ENCODE data around the gene GRAMD1A. TPM values are rescaled to one million over a fixed set of nuclear protein-coding genes. Genes with fewer than 3 reads are reported as not detected.
"Not testable (repeated sequence)": the region's sequence is repeated elsewhere in the genome, so short reads cannot be mapped to it uniquely, and the experiment has no call there.

GRAMD1A gene
- total RNA-seq, 8 experiments from 2014 or later, result 2.7 to 93.1 (median 44.5) TPM

DNA sequence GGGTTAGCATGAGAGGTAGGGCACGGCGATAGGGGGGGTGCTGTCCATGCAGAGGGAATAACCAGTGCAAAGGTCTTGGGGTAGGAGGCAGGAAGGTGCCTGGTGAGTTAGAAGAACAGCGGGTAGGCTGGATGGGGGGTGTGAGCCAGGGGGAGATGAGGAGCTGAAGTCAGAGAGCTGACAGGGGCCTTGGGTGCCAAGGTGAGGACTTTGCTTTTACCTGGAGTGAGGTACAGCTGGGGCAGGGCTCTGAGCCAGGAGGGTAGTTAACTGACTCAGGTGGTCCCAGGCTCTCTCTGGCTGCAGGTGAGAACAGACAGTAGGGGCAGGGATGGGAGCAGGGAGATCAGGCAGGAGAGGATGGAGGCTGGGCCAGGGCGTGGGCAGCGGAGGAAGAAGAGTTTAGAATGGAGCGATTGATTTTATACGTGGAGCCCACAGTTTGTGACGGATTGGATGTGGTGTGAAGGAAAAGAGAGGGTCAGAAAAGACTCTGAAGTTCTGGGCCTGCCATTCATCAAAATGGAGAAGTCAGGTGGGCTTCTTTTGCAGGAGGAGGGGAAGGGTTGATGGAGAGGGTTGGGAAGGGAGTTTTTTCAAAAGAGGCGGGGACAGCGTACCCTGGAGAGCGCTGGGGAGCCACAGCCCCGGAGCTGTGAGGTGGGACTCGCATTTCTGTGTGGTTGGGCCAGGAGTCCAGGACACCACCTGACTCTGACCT, 1.2 kb upstream of the GRAMD1A start:
- peak overlapping the region in 1 of 2 donors; percentile 92 for H3K27ac ChIP-seq
- 0 to 80% (median 48%) methylated on average over 1 to 6 of the region's 13 CpGs; no CpG with 5 or more reads in 6 of the 10 experiments for WGBS, 10 experiments
- ATAC-seq (replicated peaks in 6 of 8), result peak in 6 of 8 experiments; percentile 1 to 45 (median 30)
- H3K4me3 ChIP-seq, result peak overlapping the region; percentile 71 to 80 (median 77)
- in situ Hi-C loops (cut with MboI; ENCODE audit: low pct_unique_long_range_greater_than_20kb in 2 of 9, low sequenced_read_pairs in 9 of 9, unreplicated experiment in 9 of 9), result no loop called here
- H3K4me1 ChIP-seq (replicated peaks in 1 of 2), result peaks cover 15 to 21% of the 10 kb centered on the region in 2 donors

DNA sequence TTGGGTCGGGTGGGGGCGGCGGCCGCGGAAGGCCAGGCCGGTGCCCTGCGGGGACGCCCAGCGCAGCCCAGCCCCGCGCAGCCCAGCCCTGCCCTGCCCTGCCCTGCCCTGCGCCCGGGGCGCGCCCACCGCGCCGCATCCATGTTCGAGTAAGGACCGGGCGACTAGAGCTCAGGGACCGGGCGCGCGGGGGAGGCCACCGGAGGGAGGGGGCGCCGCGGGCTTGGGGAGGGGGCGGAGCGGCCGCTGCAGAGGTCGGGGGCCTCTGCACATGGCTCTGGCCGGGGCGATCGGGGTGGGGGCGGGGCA, 169 bp downstream of the GRAMD1A start:
- no CpG with 5 or more reads among the region's 37 CpGs for WGBS, 10 experiments
- peak overlapping the region; percentile 79 to 92 for H3K27ac ChIP-seq
- ATAC-seq (replicated peaks in 6 of 8), result peak in 6 of 8 experiments; percentile 66 to 83 (median 78)
- H3K4me1 ChIP-seq (replicated peaks in 1 of 2), result peaks cover 15 to 21% of the 10 kb centered on the region in 2 donors
- H3K4me3 ChIP-seq, result peak overlapping the region; percentile 71 to 80 (median 77)
- in situ Hi-C loops (cut with MboI; ENCODE audit: low pct_unique_long_range_greater_than_20kb in 2 of 9, low sequenced_read_pairs in 9 of 9, unreplicated experiment in 9 of 9), result no loop called here

DNA sequence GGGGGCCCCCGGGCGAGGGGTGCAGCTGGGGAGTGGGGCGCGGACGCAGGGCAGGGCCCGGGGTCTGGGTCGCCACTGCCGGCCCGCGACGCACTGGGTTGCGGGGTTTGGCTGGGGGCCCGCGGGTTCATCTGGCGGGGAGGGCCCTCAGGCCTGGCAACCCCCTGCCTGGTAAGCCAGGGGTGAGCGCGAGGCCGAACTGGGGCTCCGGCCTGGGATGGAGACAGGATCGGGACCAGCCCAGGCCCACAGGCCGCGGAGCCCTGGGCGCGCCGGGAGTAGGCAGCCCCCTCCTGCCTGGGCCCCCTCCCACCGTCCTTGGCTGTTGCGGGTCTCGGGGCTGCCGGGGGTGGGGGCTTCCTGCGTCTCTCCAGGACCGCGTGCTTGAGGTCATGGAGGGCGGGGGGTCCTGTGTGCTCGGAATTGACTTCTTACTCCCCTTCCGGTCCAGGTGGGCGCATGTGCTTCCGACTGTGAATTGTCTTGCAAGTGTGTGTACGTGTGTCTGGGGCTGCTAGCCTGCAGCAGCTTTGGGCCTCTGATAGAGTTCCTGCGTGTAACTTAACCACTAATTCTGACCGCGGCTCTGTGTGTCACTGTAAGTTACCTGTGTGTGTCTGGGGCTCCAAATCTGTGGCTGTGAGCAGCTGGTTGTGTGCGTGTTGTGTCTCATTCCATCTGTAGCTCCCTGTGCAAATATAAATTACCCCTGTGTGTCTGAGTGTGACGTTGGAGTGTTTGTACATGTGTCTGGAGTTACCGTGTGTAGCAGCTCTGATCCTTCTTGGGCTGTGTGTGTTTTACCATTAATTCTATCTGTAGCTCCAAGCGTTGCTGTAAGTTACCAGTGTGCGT, 751 bp downstream of the GRAMD1A start:
- in situ Hi-C loops (cut with MboI; ENCODE audit: low pct_unique_long_range_greater_than_20kb in 2 of 9, low sequenced_read_pairs in 9 of 9, unreplicated experiment in 9 of 9), result no loop called here
- ATAC-seq (replicated peaks in 6 of 8), result peak; percentile 3 to 36 (median 21)
- H3K27ac ChIP-seq, result peak overlapping the region; percentile 79 to 92
- peak overlapping the region; percentile 71 to 80 (median 77) for H3K4me3 ChIP-seq
- 0 to 10% (median 5%) methylated on average over 2 to 8 of the region's 46 CpGs; no CpG with 5 or more reads in 5 of the 10 experiments for WGBS, 10 experiments
- peaks cover 15 to 21% of the 10 kb centered on the region in 2 donors for H3K4me1 ChIP-seq (replicated peaks in 1 of 2)

DNA sequence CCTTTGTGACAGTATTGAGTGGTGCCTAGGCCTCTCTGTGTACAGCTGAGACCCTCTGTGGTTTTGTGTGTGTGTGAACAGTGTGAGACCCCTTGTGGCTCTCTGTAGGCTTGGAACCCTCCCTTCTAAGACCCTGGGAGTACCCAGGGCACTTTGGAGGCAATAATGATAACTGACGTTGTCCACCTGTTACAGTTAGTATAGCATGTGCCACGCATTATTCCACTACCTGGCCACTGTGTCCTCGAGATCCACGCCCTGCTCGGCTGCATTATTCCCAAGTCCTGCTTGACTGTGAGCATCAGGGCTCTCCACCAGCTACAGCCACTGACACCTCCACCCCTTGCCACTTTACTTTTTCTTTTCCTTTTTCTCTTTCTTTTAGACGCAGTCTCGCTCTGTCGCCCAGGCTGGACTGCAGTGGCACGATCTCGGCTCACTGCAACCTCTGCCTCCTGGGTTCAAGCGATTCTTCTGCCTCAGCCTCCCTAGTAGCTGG, 2.0 kb downstream of the GRAMD1A start:
- H3K27ac ChIP-seq, result no peak overlapping the region
- WGBS, 10 experiments, result 76 to 98% (median 88%) methylated on average over 3 to 10 of the region's 11 CpGs; no CpG with 5 or more reads in 6 of the 10 experiments
- H3K4me3 ChIP-seq, result no peak overlapping the region
- no peak for ATAC-seq (replicated peaks in 6 of 8)
- H3K4me1 ChIP-seq (replicated peaks in 1 of 2), result peaks cover 15 to 21% of the 10 kb centered on the region in 2 donors
- in situ Hi-C loops (cut with MboI; ENCODE audit: low pct_unique_long_range_greater_than_20kb in 2 of 9, low sequenced_read_pairs in 9 of 9, unreplicated experiment in 9 of 9), result no loop called here

DNA sequence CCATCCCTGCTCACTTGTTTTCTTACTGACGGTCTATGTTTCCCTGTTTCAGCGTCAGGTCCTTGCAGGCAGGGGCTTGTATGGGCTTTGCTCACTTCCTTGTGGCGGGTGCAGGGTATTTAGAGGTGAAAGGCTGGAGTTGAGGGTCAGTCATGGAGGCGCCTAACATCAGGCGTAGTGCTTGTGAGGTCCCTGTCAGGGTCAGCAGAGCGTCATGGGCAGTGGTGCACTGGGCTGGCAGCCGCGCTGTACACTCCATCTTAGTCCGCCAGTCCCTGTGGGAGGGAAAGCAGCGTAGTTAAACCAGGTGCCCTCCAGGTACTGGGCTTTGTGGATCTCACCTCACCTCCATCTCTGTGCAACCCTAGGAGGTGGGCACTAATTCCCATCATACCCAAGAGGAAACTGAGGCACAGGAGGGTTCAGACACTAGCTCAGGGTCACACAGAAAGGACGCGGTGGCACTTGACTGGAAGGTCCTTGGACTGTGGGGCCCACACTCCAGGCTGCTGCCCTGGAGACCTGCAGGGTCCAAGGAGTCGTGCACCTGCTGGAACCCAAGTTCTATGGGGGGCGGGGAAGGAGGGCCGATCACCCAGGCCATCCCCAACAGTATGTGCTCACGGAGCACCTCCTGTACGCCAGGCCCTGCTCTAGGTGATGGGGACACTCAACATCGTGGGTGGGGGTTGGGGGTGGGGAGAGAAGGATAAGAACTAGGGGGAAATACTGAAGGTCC, 4.6 kb downstream of the GRAMD1A start:
- WGBS, 10 experiments, result 86 to 100% (median 100%) methylated on average over 1 to 6 of the region's 18 CpGs; no CpG with 5 or more reads in 5 of the 10 experiments
- Histone ChIP-seq H3K4me3 (no peak overlapping the region), H3K27ac (no peak overlapping the region), H3K4me1 (replicated peaks in 1 of 2) (peaks cover 8 to 16% of the 10 kb centered on the region in 2 donors)
- ATAC-seq (replicated peaks in 6 of 8), result no peak
- in situ Hi-C loops (cut with MboI; ENCODE audit: low pct_unique_long_range_greater_than_20kb in 2 of 9, low sequenced_read_pairs in 9 of 9, unreplicated experiment in 9 of 9), result no loop called here

- in situ Hi-C loops (cut with MboI; ENCODE audit: low pct_unique_long_range_greater_than_20kb in 2 of 9, low sequenced_read_pairs in 9 of 9, unreplicated experiment in 9 of 9), result no loop called here
- no peak for ATAC-seq (replicated peaks in 6 of 8)
- no peak overlapping the region for H3K27ac ChIP-seq
- WGBS, 10 experiments, result 61 to 100% (median 93%) methylated on average over 1 to 3 of the region's 11 CpGs; no CpG with 5 or more reads in 3 of the 10 experiments
- H3K4me1 ChIP-seq (replicated peaks in 1 of 2), result peaks cover 8 to 16% of the 10 kb centered on the region in 2 donors
- H3K4me3 ChIP-seq, result no peak overlapping the region
Measured at GRCh38 chr19:35005256-35005977, 5.3 kb downstream of the GRAMD1A start.

DNA sequence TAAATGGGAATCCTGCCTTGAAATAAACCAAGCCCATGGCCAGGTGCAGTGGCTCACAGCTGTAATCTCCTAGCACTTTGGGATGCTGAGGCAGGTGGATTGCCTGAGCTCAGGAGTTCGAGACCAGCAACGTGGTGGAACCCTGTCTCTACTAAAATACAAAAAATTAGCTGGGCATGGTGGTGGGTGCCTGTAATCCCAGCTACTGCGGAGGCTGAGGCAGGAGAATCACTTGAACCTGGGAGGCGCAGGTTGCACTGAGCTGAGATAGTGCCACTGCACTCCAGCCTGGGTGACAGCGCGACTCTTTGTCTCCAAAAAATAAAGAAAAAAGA, 5.9 kb downstream of the GRAMD1A start:
- in situ Hi-C loops (cut with MboI; ENCODE audit: low pct_unique_long_range_greater_than_20kb in 2 of 9, low sequenced_read_pairs in 9 of 9, unreplicated experiment in 9 of 9); ATAC-seq (replicated peaks in 6 of 8): not testable (repeated sequence)
- WGBS, 10 experiments, result 60 to 100% (median 100%) methylated on average over 1 to 4 of the region's 6 CpGs; no CpG with 5 or more reads in 4 of the 10 experiments

DNA sequence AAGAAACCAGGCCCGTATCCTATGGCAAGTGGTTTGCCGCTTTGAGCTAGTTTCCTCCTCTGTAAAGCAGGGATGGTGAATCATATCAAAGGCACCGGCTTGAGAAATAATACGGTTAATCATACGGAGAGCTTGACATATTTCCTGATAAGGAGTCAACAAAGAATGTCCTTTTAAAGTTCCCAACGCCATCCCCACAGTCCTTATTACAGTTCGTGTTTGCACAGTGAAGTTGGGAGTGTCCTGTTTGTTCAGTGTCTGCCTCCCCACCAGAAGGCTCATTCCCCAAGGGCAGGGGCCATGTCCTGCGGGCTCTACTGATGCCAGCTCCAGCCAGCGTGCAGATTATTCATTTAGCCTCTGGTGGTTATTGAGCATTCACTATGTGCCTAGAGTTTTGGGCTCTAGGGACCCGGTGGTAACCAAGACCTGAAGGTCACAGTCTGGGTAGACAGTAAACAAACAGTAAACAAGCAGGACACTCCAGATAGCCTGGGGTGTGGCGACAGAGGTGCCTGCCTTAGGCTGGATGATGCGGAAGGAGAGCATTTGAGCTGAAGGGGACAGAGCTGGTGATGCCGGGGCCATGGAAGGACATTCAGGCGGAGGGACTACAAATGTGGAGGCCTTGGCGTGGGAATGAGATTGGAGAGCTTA, 6.3 kb downstream of the GRAMD1A start:
- H3K27ac ChIP-seq, result no peak overlapping the region
- peak in 1 of 8 experiments; percentile 28 for ATAC-seq (replicated peaks in 6 of 8)
- H3K4me1 ChIP-seq (replicated peaks in 1 of 2), result peaks cover 6 to 14% of the 10 kb centered on the region in 2 donors
- no peak overlapping the region for H3K4me3 ChIP-seq
- 76 to 100% (median 94%) methylated on average over 1 to 12 of the region's 15 CpGs; no CpG with 5 or more reads in 2 of the 10 experiments for WGBS, 10 experiments
- in situ Hi-C loops (cut with MboI; ENCODE audit: low pct_unique_long_range_greater_than_20kb in 2 of 9, low sequenced_read_pairs in 9 of 9, unreplicated experiment in 9 of 9), result no loop called here

More for the DNA sequence above, 5.9 kb downstream of the GRAMD1A start:
- not testable (repeated sequence) for H3K27ac ChIP-seq, H3K4me3 ChIP-seq
- H3K4me1 ChIP-seq (replicated peaks in 1 of 2), result peaks cover 8 to 16% of the 10 kb centered on the region in 2 donors

GRCh38 chr19:35006999-35007365, 6.9 kb downstream of the GRAMD1A start:
- in situ Hi-C loops (cut with MboI; ENCODE audit: low pct_unique_long_range_greater_than_20kb in 2 of 9, low sequenced_read_pairs in 9 of 9, unreplicated experiment in 9 of 9), result no loop called here
- ATAC-seq (replicated peaks in 6 of 8), result no peak

GRCh38 chr19:35007427-35007826, 7.3 kb downstream of the GRAMD1A start:
- H3K27ac ChIP-seq; in situ Hi-C loops (cut with MboI; ENCODE audit: low pct_unique_long_range_greater_than_20kb in 2 of 9, low sequenced_read_pairs in 9 of 9, unreplicated experiment in 9 of 9); H3K4me3 ChIP-seq; ATAC-seq (replicated peaks in 6 of 8): not testable (repeated sequence)
- H3K4me1 ChIP-seq (replicated peaks in 1 of 2), result peaks cover 3 to 11% of the 10 kb centered on the region in 2 donors
- WGBS, 10 experiments, result 85 to 100% (median 94%) methylated on average over 1 to 8 of the region's 8 CpGs; no CpG with 5 or more reads in 1 of the 10 experiments

More at GRCh38 chr19:35006999-35007365, 6.9 kb downstream of the GRAMD1A start:
- Histone ChIP-seq H3K27ac (no peak overlapping the region), H3K4me3 (no peak overlapping the region), H3K4me1 (replicated peaks in 1 of 2) (peaks cover 3 to 11% of the 10 kb centered on the region in 2 donors)
- WGBS, 10 experiments, result 85 to 100% (median 98%) methylated on average over 1 to 5 of the region's 5 CpGs; no CpG with 5 or more reads in 3 of the 10 experiments

- 60 to 100% (median 98%) methylated on average over 1 to 7 of the region's 12 CpGs; no CpG with 5 or more reads in 4 of the 10 experiments for WGBS, 10 experiments
- no peak overlapping the region for H3K4me3 ChIP-seq
- in situ Hi-C loops (cut with MboI; ENCODE audit: low pct_unique_long_range_greater_than_20kb in 2 of 9, low sequenced_read_pairs in 9 of 9, unreplicated experiment in 9 of 9), result no loop called here
- peak in 1 of 8 experiments; percentile 28 for ATAC-seq (replicated peaks in 6 of 8)
- no peak overlapping the region for H3K27ac ChIP-seq
- no peaks in the 10 kb centered on the region for H3K4me1 ChIP-seq (replicated peaks in 1 of 2)
Measured at GRCh38 chr19:35008891-35009341, 8.8 kb downstream of the GRAMD1A start.

Measured in motor neuron (in vitro differentiated cells).